ENCODE results near the gene PLCXD1. TPM values are rescaled to one million over a fixed set of nuclear protein-coding genes. Genes with fewer than 3 reads are reported as not detected.
A peak's percentile ranks its signal among the peaks of the same experiment; 100 is the strongest.

The PLCXD1 gene
- total and polyA plus RNA-seq, 9 donors: 2.6 to 19.4 (median 11.8) TPM

GRCh38 chrX:264634-265455 lies 16.3 kb upstream of the PLCXD1 start:
- no peak overlapping the region for H3K27ac ChIP-seq
- no peaks in the 10 kb centered on the region for H3K9me3 ChIP-seq
- no peaks in the 10 kb centered on the region for H3K27me3 ChIP-seq
- intact Hi-C loops (cut with DNase I): no loop called here
- H3K4me1 ChIP-seq (ENCODE audit: insufficient read depth): peaks cover 3% of the 10 kb centered on the region
- 79 to 84% (median 84%) methylated on average over 16 of the region's 16 CpGs for WGBS, 3 donors
- H3K4me3 ChIP-seq: no peak overlapping the region
- DNase-seq: peak in 1 of 5 donors; percentile 4
- TF ChIP-seq POLR2A (IDR thresholded peaks at IDR 0.05) (no peak), CTCF (IDR thresholded peaks at IDR 0.05) (no peak), EP300 (IDR thresholded peaks at IDR 0.05) (no peak)
- no peaks in the 10 kb centered on the region for H3K36me3 ChIP-seq

GRCh38 chrX:265502-265901 lies 15.7 kb upstream of the PLCXD1 start:
- intact Hi-C loops (cut with DNase I): no loop called here
- TF ChIP-seq EP300 (IDR thresholded peaks at IDR 0.05) (no peak), CTCF (IDR thresholded peaks at IDR 0.05) (no peak), POLR2A (IDR thresholded peaks at IDR 0.05) (no peak)
- H3K36me3 ChIP-seq: no peaks in the 10 kb centered on the region
- no peaks in the 10 kb centered on the region for H3K27me3 ChIP-seq
- H3K4me3 ChIP-seq: no peak overlapping the region
- H3K4me1 ChIP-seq (ENCODE audit: insufficient read depth): peaks cover 3% of the 10 kb centered on the region
- WGBS, 3 donors: 84 to 87% (median 85%) methylated on average over 8 of the region's 8 CpGs
- H3K9me3 ChIP-seq: no peaks in the 10 kb centered on the region
- no peak for DNase-seq
- no peak overlapping the region for H3K27ac ChIP-seq

- no peaks in the 10 kb centered on the region for H3K4me1 ChIP-seq (ENCODE audit: insufficient read depth)
- peak in 3 of 5 donors; percentile 11 to 23 (median 14) for DNase-seq
Observed at GRCh38 chrX:267771-268261, 13.4 kb upstream of the PLCXD1 start.

GRCh38 chrX:270848-271367 lies 10.3 kb upstream of the PLCXD1 start:
- no peaks in the 10 kb centered on the region for H3K4me1 ChIP-seq (ENCODE audit: insufficient read depth)
- no peaks in the 10 kb centered on the region for H3K36me3 ChIP-seq
- WGBS, 3 donors: 85 to 91% (median 88%) methylated on average over 17 to 21 of the region's 21 CpGs
- H3K27ac ChIP-seq: no peak overlapping the region
- no peak overlapping the region for H3K4me3 ChIP-seq
- intact Hi-C loops (cut with DNase I): no loop called here
- TF ChIP-seq POLR2A (IDR thresholded peaks at IDR 0.05) (no peak), CTCF (IDR thresholded peaks at IDR 0.05) (no peak), EP300 (IDR thresholded peaks at IDR 0.05) (no peak)
- H3K9me3 ChIP-seq: no peaks in the 10 kb centered on the region
- no peaks in the 10 kb centered on the region for H3K27me3 ChIP-seq
- peak in 2 of 5 donors; percentile 12 to 25 for DNase-seq

More at GRCh38 chrX:267771-268261, 13.4 kb upstream of the PLCXD1 start:
- intact Hi-C loops (cut with DNase I): no loop called here
- H3K27me3 ChIP-seq: no peaks in the 10 kb centered on the region
- H3K4me3 ChIP-seq: no peak overlapping the region
- WGBS, 3 donors: 79 to 94% (median 82%) methylated on average over 30 to 33 of the region's 33 CpGs
- TF ChIP-seq CTCF (IDR thresholded peaks at IDR 0.05): no peak
- TF ChIP-seq EP300 (IDR thresholded peaks at IDR 0.05): no peak
- no peak for TF ChIP-seq POLR2A (IDR thresholded peaks at IDR 0.05)
- no peaks in the 10 kb centered on the region for H3K36me3 ChIP-seq
- H3K27ac ChIP-seq: no peak overlapping the region
- H3K9me3 ChIP-seq: no peaks in the 10 kb centered on the region

Measured in ovary (tissue), 9 donors.